ENCODE data around the gene FLT1.

GRCh38 chr13:28252547-28252946, 242.4 kb downstream of the FLT1 start:
- TF ChIP-seq EP300 (IDR thresholded peaks at IDR 0.05; ENCODE audit: low read depth in 2 of 2, low read length in 2 of 2) (no peak), EP300 (CRISPR knock-in tag; IDR thresholded peaks at IDR 0.05; ENCODE audit: borderline replicate concordance) (no peak), POLR2A (IDR thresholded peaks at IDR 0.05; ENCODE audit: insufficient read depth in 1 of 2, low read depth in 2 of 2, low read length in 2 of 2) (no peak), POLR2AphosphoS5 (IDR thresholded peaks at IDR 0.05; ENCODE audit: low read depth, low read length) (no peak)
- TF ChIP-seq, protein P1, sequence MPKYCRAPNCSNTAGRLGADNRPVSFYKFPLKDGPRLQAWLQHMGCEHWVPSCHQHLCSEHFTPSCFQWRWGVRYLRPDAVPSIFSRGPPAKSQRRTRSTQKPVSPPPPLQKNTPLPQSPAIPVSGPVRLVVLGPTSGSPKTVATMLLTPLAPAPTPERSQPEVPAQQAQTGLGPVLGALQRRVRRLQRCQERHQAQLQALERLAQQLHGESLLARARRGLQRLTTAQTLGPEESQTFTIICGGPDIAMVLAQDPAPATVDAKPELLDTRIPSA (CRISPR knock-in tag; IDR thresholded peaks at IDR 0.05; ENCODE audit: borderline replicate concordance) = no peak
